HFFc6 (cell line): ENCODE data around the gene ST8SIA1. TPM values are rescaled to one million over a fixed set of nuclear protein-coding genes. Genes with fewer than 3 reads are reported as not detected.
A peak's percentile ranks its signal among the peaks of the same experiment; 100 is the strongest.
"Not testable (repeated sequence)": the region's sequence is repeated elsewhere in the genome, so short reads cannot be mapped to it uniquely, and the experiment has no call there.

Source experiments
- DNase-seq: peaks from one replicate; pipeline ENCODE4 v3.0.0-alpha.2; 2018
- H3K27ac Mint-ChIP-seq: 2 replicates; pipeline ENCODE4 v1.8.0; 2020; ENCODE audit warnings: mild to moderate bottlenecking, mixed read lengths
- H3K27me3 Mint-ChIP-seq: 2 replicates; pipeline ENCODE4 v1.8.0; 2021; ENCODE audit warnings: mild to moderate bottlenecking, moderate library complexity, mixed read lengths; ENCODE audit not compliant: insufficient read depth
- H3K36me3 Mint-ChIP-seq: 2 replicates; pipeline ENCODE4 v1.8.0; 2021; ENCODE audit warnings: low read depth, mixed read lengths
- H3K4me1 Mint-ChIP-seq: 2 replicates; pipeline ENCODE4 v1.8.0; 2020; ENCODE audit warnings: low read depth, mixed read lengths
- H3K4me3 Mint-ChIP-seq: 2 replicates; pipeline ENCODE4 v1.8.0; 2020; ENCODE audit warnings: mild to moderate bottlenecking, moderate library complexity, mixed read lengths
- H3K9me3 Mint-ChIP-seq: 2 replicates; pipeline ENCODE4 v1.8.0; 2020; ENCODE audit warnings: mild to moderate bottlenecking, mixed read lengths
- CTCF ChIP-seq: fragments of 200-600 bp; sonication (generic); IDR thresholded peaks from 2 replicates; pipeline ENCODE4 v1.5.0; 2021; ENCODE audit warnings: antibody characterized with exemption, mild to moderate bottlenecking
- long read RNA-seq: library from polyadenylated mRNA; unstranded; transcript quantifications from one replicate; pipeline ENCODE4 v2.0.0, GENCODE V29; 2019
- total RNA-seq, 6 experiments: library from RNA; stranded (reverse); fragmentation: NEBNext Ultra II Directional; extraction: Animal tissue kit (Norgen Biotek cat#: 25700); gene quantifications; 2 replicates in 1 of 6; 3 replicates in 5 of 6; pipeline ENCODE4 v1.2.3, GENCODE V29; 2021

The ST8SIA1 gene
- total RNA-seq: not detected
- long read RNA-seq: 0 reads

DNA sequence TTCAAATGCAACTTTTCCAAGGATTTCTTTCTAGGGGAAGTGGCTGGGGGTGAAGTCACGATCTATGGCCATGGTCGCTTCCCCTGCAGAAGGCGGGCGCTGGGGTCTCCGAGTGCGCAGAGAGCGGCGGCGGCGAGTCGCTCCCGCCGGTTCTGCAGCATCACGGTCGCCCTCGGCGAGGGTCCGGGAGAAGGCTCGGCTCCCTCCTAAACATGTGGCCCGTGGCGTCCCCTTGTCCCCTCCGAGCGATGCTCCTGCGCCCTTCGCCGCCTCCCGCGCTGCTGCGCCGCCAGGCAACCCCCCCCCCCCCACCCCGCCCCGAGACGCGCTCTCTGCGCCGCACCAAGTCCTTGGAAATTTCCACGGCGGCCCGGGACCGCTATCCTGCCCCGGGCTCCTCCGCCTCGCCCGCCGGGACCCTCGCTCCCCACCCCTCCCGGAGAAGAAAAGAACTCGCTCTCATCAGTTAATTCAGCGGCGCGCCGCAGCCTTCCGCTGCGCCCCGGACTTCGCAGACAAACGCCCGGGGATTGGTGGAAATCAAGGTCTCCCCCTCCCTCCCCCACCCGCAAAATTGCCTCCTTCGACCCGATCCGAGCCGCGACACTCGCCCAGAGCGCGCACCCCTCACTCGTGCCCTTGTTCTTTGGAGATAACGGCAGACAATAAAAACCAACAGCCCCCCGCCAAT, at the start of gene ST8SIA1:
TSS of gene ST8SIA1 (minus strand) at position 298 of the 691 bp plus-strand sequence. CDS start 475 bp downstream, outside the sequence.
- H3K4me3 Mint-ChIP-seq: peak within 1 kb of the TSS; percentile 80
- no peak within 1 kb of the TSS for H3K27ac Mint-ChIP-seq
- peaks cover 11% of the 10 kb centered on the region for H3K4me1 Mint-ChIP-seq
- TF ChIP-seq CTCF: no peak
- no peak for DNase-seq
- H3K36me3 Mint-ChIP-seq: no peaks in the 10 kb centered on the region
- peaks cover 38% of the 10 kb centered on the region for H3K27me3 Mint-ChIP-seq
- no peaks in the 10 kb centered on the region for H3K9me3 Mint-ChIP-seq

DNA sequence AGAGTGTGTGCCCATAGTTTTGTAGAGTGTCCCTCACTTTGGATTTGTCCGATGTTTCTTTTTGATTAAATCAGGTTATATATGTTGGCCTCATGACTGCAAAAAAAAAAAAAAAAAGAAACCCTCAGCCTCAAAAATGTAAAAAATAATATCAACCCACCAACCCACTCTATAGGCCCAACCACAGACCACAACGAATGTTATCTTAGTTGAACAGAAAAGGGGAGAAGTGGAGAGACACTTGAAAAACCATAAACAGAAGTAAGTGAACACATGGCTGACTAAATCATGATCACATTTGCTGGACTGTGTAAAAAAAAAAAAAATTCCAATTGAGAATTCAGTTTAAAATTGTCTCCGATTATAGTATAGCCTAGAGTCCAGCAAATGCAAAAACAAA, 45.5 kb upstream of the ST8SIA1 start:
- no peaks in the 10 kb centered on the region for H3K4me1 Mint-ChIP-seq
- DNase-seq: no peak
- H3K36me3 Mint-ChIP-seq: no peaks in the 10 kb centered on the region
- H3K27me3 Mint-ChIP-seq: no peaks in the 10 kb centered on the region
- no peak overlapping the region for H3K27ac Mint-ChIP-seq
- TF ChIP-seq CTCF: no peak
- peaks cover 6% of the 10 kb centered on the region for H3K9me3 Mint-ChIP-seq
- no peak overlapping the region for H3K4me3 Mint-ChIP-seq

- Mint-ChIP-seq H3K4me1 (no peaks in the 10 kb centered on the region), H3K9me3 (peaks cover 3% of the 10 kb centered on the region), H3K36me3 (no peaks in the 10 kb centered on the region), H3K4me3 (no peak overlapping the region), H3K27ac (no peak overlapping the region), H3K27me3 (no peaks in the 10 kb centered on the region)
- no peak for TF ChIP-seq CTCF
- no peak for DNase-seq
These were observed 43.4 kb upstream of the ST8SIA1 start for GRCh38 chr12:22377731-22378496.

- H3K9me3 Mint-ChIP-seq, H3K36me3 Mint-ChIP-seq, H3K4me3 Mint-ChIP-seq, H3K27me3 Mint-ChIP-seq, H3K27ac Mint-ChIP-seq, H3K4me1 Mint-ChIP-seq, DNase-seq: not testable (repeated sequence)
These were observed 42.2 kb upstream of the ST8SIA1 start for GRCh38 chr12:22376596-22377150.

DNA sequence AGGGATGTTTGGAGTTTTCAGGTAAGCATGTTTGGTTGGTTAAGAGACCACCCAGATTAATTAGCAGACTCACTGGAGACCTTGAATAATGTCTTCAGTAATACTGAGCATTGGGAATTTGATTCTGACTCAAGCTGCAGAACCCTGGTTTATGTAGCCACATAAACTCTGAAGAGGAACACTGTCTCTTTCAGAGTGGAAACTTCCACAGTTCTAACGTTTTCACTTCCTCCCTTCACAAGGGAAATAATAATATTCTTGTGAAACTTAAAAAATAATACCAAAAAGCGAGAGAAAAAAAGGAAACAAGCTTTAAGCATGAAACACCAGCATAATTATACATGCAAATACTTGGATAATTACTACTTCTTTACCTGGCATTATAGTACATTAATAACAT, 40.0 kb upstream of the ST8SIA1 start:
- no peak for TF ChIP-seq CTCF
- Mint-ChIP-seq H3K9me3 (peaks cover 3% of the 10 kb centered on the region), H3K4me1 (no peaks in the 10 kb centered on the region), H3K36me3 (no peaks in the 10 kb centered on the region), H3K27ac (no peak overlapping the region), H3K27me3 (no peaks in the 10 kb centered on the region), H3K4me3 (no peak overlapping the region)
- DNase-seq: no peak
